ENCODE results near the gene SCMH1. TPM values are rescaled to one million over a fixed set of nuclear protein-coding genes. Genes with fewer than 3 reads are reported as not detected.

Gene SCMH1
- total RNA-seq, 4 donors from 2014 or later, result 27.1 to 116 (median 52.9) TPM

DNA sequence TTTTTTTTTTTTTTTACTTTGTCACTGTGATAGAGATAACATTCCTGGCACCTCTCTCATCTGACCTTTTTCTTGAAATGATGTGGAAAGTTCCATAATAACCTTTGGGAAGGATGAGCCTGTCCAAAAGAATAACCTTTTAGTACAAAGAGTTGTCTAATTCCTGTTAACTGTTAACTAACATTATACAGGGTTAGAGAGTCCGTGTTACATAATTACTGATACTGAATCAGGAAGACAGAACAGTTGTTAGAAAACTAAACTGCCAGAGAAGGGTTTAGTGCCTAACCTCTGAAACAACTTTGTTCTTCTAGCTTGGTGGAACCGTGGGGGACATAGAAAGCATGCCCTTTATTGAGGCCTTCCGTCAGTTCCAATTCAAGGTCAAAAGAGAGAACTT, 253.8 kb downstream of the SCMH1 start:
- TF ChIP-seq, protein P1, sequence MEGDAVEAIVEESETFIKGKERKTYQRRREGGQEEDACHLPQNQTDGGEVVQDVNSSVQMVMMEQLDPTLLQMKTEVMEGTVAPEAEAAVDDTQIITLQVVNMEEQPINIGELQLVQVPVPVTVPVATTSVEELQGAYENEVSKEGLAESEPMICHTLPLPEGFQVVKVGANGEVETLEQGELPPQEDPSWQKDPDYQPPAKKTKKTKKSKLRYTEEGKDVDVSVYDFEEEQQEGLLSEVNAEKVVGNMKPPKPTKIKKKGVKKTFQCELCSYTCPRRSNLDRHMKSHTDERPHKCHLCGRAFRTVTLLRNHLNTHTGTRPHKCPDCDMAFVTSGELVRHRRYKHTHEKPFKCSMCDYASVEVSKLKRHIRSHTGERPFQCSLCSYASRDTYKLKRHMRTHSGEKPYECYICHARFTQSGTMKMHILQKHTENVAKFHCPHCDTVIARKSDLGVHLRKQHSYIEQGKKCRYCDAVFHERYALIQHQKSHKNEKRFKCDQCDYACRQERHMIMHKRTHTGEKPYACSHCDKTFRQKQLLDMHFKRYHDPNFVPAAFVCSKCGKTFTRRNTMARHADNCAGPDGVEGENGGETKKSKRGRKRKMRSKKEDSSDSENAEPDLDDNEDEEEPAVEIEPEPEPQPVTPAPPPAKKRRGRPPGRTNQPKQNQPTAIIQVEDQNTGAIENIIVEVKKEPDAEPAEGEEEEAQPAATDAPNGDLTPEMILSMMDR (IDR thresholded peaks at IDR 0.05), result no peak
- TF ChIP-seq POLR2A (IDR thresholded peaks at IDR 0.05), result peak in 1 of 2 donors; percentile 35
- Histone ChIP-seq H3K4me1 (peaks cover 0 to 4% (median 0%) of the 10 kb centered on the region in 4 donors), H3K36me3 (peaks cover 0 to 61% (median 0%) of the 10 kb centered on the region in 3 donors), H3K4me3 (peak overlapping the region in 2 of 4 donors; percentile 37 to 42), H3K27ac (peak overlapping the region in 2 of 4 donors; percentile 33 to 68), H3K27me3 (no peaks in the 10 kb centered on the region), H3K9me3 (no peaks in the 10 kb centered on the region)
- DNase-seq, result no peak

DNA sequence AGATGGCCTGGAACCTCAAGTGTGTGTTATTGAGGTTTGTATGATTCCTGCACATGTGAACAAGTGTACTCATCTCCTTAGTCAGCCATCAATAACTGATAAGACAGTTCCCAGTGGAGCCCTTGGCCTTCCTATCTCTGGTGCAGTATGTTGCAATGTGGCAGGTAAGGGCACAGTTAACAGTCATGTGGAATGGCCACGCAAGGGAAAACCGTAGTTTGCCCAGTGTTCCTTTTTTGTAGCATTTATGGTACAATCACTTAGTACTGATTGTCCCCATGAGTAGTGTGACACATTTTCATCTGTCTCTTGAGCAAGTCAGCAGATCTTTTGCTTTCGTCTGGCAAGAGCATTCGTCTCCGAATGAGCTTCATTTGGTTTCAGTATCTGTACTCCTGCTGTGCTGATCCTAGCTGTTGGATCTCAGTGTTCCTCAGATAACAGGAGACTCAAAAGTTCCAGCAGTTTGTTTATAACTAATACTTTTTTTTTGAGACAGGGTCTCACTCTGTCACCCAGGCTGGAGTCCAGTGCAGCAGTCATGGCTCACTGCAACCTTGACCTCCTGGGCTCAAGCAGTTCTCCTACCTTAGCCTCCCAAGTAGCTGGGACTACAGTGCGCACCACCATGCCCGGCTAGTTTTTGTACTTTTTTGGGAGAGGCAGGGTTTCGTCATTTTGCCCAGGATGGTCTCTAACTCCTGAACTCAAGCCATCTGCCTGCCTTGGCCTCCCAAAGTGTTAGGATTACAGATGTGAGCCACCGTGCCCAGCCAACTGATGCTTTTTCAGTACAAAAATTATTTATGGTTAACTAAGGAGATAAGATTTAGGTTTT, 254.4 kb downstream of the SCMH1 start:
- H3K36me3 ChIP-seq, result peaks cover 0 to 55% (median 0%) of the 10 kb centered on the region in 3 donors
- no peaks in the 10 kb centered on the region for H3K9me3 ChIP-seq
- DNase-seq, result peak in 1 of 3 donors; percentile 73
- H3K27ac ChIP-seq, result peak overlapping the region in 2 of 4 donors; percentile 68 to 75
- H3K27me3 ChIP-seq, result no peaks in the 10 kb centered on the region
- TF ChIP-seq POLR2A (IDR thresholded peaks at IDR 0.05), result peak in 1 of 2 donors; percentile 28
- TF ChIP-seq, protein P1 (IDR thresholded peaks at IDR 0.05), result no peak
- peaks cover 0 to 4% (median 0%) of the 10 kb centered on the region in 4 donors for H3K4me1 ChIP-seq
- H3K4me3 ChIP-seq, result no peak overlapping the region

DNA sequence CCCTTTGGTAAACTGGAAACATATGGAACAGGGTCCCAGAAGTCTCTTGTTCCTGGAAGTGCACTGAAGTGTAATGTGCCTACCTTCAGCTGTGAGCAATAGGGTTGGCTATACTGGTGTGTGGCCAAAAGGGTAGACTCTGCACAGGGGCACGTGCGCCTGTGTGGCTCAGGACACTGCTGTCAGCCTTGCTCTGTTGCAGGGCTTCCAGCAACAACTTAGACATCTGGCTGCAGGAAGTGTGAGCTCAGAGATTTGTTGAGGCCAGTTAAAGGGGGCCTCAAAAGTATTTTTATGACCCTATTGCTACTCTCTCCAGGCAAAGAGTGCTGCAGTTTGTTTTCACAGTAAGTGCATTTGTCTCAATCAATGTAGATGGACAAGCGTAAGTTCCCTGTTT, 255.2 kb downstream of the SCMH1 start:
- no peak for DNase-seq
- Histone ChIP-seq H3K9me3 (no peaks in the 10 kb centered on the region), H3K4me1 (peaks cover 0 to 4% (median 0%) of the 10 kb centered on the region in 4 donors), H3K27ac (peak overlapping the region in 2 of 4 donors; percentile 55 to 75), H3K27me3 (no peaks in the 10 kb centered on the region), H3K4me3 (no peak overlapping the region), H3K36me3 (peaks cover 0 to 50% (median 0%) of the 10 kb centered on the region in 3 donors)
- TF ChIP-seq, protein P1 (IDR thresholded peaks at IDR 0.05), result no peak
- no peak for TF ChIP-seq POLR2A (IDR thresholded peaks at IDR 0.05)

DNA sequence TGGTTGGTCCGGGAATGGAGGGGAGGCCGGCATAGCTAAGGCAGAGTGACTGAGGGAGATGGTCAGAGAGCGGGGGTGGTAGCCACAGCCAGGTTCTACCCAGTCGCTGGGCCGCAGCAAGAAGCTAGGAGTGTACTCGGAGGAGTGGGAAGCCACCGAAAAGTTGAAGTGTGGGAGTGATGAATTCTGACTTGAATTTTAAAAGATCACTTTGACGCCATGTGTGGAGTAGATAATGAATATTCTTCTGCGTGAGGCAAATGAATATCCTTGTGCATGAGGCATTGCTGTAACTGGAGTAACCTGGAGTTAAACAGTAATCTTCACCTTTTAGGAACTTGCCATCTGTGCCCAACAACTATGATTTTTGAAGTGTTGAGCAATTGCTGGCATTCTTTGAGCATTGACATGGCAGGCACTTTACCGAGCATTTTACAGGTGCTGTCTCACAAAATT, 255.8 kb downstream of the SCMH1 start:
- Histone ChIP-seq H3K36me3 (peaks cover 0 to 44% (median 0%) of the 10 kb centered on the region in 3 donors), H3K9me3 (no peaks in the 10 kb centered on the region), H3K27ac (peak overlapping the region in 2 of 4 donors; percentile 55 to 75), H3K4me1 (peaks cover 0 to 4% (median 2%) of the 10 kb centered on the region in 4 donors), H3K27me3 (no peaks in the 10 kb centered on the region), H3K4me3 (no peak overlapping the region)
- DNase-seq, result no peak
- TF ChIP-seq, protein P1 (IDR thresholded peaks at IDR 0.05), result no peak
- TF ChIP-seq POLR2A (IDR thresholded peaks at IDR 0.05), result no peak

DNA sequence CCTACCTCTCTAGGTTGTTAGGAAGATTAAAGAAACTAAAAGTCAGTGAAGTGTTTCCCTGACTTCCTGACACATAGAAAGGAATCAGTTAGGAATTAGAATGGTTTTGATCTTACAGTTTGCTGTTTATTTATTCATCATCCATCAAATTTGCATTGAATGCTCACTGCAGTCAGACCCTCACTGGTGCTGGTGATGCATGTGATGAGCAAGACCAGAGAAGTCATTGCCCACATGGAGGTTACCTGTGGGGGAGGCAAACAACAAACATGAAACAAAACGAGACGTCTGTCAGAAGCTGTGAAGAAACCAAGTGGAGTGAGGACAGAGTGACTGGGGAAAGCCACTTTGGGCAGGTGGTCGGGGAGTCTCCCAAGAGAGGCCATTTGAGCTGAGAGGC, 256.2 kb downstream of the SCMH1 start:
- Histone ChIP-seq H3K36me3 (peaks cover 0 to 42% (median 0%) of the 10 kb centered on the region in 3 donors), H3K4me1 (peaks cover 0 to 9% (median 2%) of the 10 kb centered on the region in 4 donors), H3K27me3 (no peaks in the 10 kb centered on the region), H3K27ac (peak overlapping the region in 1 of 4 donors; percentile 75), H3K4me3 (no peak overlapping the region), H3K9me3 (no peaks in the 10 kb centered on the region)
- no peak for DNase-seq
- TF ChIP-seq, protein P1 (IDR thresholded peaks at IDR 0.05), result no peak
- no peak for TF ChIP-seq POLR2A (IDR thresholded peaks at IDR 0.05)
